Endothelial cell (in vitro differentiated cells): ENCODE data around the gene RFX1. TPM values are rescaled to one million over a fixed set of nuclear protein-coding genes. Genes with fewer than 3 reads are reported as not detected.
A peak's percentile ranks its signal among the peaks of the same experiment; 100 is the strongest.
"Not testable (repeated sequence)": the region's sequence is repeated elsewhere in the genome, so short reads cannot be mapped to it uniquely, and the experiment has no call there.

Experiments used
- DNase-seq: peaks from one replicate; pipeline ENCODE4 v3.0.0; 2021; ENCODE audit warnings: low spot score
- H3K27ac Mint-ChIP-seq: one replicate; pipeline ENCODE4 v1.8.0; 2021; ENCODE audit warnings: mixed read lengths, inconsistent platforms; ENCODE audit not compliant: unreplicated experiment
- H3K27me3 Mint-ChIP-seq: one replicate; pipeline ENCODE4 v1.8.0; 2021; ENCODE audit warnings: mild to moderate bottlenecking, moderate library complexity, mixed read lengths, inconsistent platforms; ENCODE audit not compliant: unreplicated experiment
- H3K36me3 Mint-ChIP-seq: one replicate; pipeline ENCODE4 v1.8.0; 2021; ENCODE audit warnings: mild to moderate bottlenecking, low read depth, mixed read lengths, inconsistent platforms; ENCODE audit not compliant: unreplicated experiment
- H3K4me1 Mint-ChIP-seq: one replicate; pipeline ENCODE4 v1.8.0; 2021; ENCODE audit warnings: mild to moderate bottlenecking, mixed read lengths, inconsistent platforms; ENCODE audit not compliant: unreplicated experiment
- H3K4me3 Mint-ChIP-seq: one replicate; pipeline ENCODE4 v1.8.0; 2021; ENCODE audit warnings: mild to moderate bottlenecking, mixed read lengths, inconsistent platforms; ENCODE audit not compliant: unreplicated experiment
- H3K9me3 Mint-ChIP-seq: one replicate; pipeline ENCODE4 v1.8.0; 2021; ENCODE audit warnings: mixed read lengths, inconsistent platforms; ENCODE audit not compliant: unreplicated experiment
- total RNA-seq: library from RNA; stranded (reverse); fragmentation: NEBNext Ultra II Directional; extraction: Animal tissue kit (Norgen Biotek cat#: 25700); gene quantifications from one replicate; pipeline ENCODE4 v1.2.1, GENCODE V29; 2021; ENCODE audit not compliant: unreplicated experiment
- TF ChIP-seq, protein P1 (sequence below): fragments of 200-600 bp; sonication (generic); IDR thresholded peaks from one replicate; pipeline ENCODE4 v1.5.0; 2021; ENCODE audit warnings: antibody characterized with exemption; ENCODE audit not compliant: unreplicated experiment

RFX1 gene
- total RNA-seq, 1 donor from 2014 or later: 16.2 TPM

DNA sequence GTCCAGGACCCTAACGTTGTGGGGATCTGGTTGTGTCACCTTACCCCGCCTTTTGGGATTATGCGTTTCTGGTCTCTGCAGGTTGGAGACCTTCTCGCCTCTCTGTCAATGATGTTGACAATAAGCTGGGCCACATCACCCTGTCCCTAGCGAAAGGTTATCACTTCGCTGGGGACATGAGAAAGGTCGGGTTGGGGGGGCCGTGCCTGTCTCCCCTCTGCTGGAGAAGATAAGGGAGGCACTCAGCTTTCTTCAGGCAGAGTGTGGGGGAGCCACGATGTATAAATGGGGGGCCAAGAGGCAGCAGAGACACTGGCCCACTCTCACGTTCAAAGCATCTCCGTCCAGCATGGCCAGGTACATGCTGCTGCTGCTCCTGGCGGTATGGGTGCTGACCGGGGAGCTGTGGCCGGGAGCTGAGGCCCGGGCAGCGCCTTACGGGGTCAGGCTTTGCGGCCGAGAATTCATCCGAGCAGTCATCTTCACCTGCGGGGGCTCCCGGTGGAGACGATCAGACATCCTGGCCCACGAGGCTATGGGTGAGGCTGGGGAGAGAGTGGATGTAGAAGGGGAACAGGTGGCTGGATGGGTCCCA, 21.8 kb upstream of the RFX1 start, which contains the start of gene RLN3:
TSS of gene RLN3 (plus strand) at position 293 of the 595 bp plus-strand sequence. CDS start at position 350, 57 bp downstream.
- DNase-seq: no peak
- no peak within 1 kb of the TSS for H3K4me3 Mint-ChIP-seq
- no peaks in the 10 kb centered on the region for H3K36me3 Mint-ChIP-seq
- H3K4me1 Mint-ChIP-seq: peaks cover 8% of the 10 kb centered on the region
- H3K27ac Mint-ChIP-seq: no peak within 1 kb of the TSS
- peaks cover 11% of the 10 kb centered on the region for H3K27me3 Mint-ChIP-seq
- TF ChIP-seq, protein P1, sequence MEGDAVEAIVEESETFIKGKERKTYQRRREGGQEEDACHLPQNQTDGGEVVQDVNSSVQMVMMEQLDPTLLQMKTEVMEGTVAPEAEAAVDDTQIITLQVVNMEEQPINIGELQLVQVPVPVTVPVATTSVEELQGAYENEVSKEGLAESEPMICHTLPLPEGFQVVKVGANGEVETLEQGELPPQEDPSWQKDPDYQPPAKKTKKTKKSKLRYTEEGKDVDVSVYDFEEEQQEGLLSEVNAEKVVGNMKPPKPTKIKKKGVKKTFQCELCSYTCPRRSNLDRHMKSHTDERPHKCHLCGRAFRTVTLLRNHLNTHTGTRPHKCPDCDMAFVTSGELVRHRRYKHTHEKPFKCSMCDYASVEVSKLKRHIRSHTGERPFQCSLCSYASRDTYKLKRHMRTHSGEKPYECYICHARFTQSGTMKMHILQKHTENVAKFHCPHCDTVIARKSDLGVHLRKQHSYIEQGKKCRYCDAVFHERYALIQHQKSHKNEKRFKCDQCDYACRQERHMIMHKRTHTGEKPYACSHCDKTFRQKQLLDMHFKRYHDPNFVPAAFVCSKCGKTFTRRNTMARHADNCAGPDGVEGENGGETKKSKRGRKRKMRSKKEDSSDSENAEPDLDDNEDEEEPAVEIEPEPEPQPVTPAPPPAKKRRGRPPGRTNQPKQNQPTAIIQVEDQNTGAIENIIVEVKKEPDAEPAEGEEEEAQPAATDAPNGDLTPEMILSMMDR: no peak
- no peaks in the 10 kb centered on the region for H3K9me3 Mint-ChIP-seq

GRCh38 chr19:14026652-14027192, 20.6 kb upstream of the RFX1 start:
- H3K4me3 Mint-ChIP-seq, H3K9me3 Mint-ChIP-seq, H3K27me3 Mint-ChIP-seq, DNase-seq, H3K36me3 Mint-ChIP-seq, H3K4me1 Mint-ChIP-seq, H3K27ac Mint-ChIP-seq: not testable (repeated sequence)

GRCh38 chr19:14023404-14024235, 17.5 kb upstream of the RFX1 start:
- no peaks in the 10 kb centered on the region for H3K36me3 Mint-ChIP-seq
- H3K4me1 Mint-ChIP-seq: peaks cover 5% of the 10 kb centered on the region
- peak; percentile 66 for DNase-seq
- H3K27ac Mint-ChIP-seq: peak overlapping the region; percentile 95
- TF ChIP-seq, protein P1: peak; percentile 55
- no peaks in the 10 kb centered on the region for H3K9me3 Mint-ChIP-seq
- H3K27me3 Mint-ChIP-seq: peaks cover 2% of the 10 kb centered on the region
- H3K4me3 Mint-ChIP-seq: peak overlapping the region; percentile 18

DNA sequence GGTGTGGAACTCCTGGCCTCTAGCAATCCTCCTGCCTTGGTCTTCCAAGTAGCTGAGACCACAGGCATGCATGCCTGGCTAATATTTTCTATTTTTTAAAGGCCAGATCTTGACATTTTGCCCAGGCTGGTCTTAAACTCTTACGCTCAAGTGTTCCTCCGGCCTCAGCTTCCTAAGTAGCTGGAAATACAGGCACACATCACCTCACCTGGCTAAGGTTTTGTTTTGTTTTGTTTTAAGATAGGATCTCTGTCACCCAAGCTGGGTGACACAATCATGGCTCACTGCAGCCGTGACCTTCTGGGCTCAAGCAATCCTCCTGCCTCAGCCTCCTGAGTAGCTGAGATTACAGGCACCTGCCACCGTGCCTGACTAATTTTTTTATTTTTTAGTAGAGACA, 16.3 kb upstream of the RFX1 start:
- TF ChIP-seq, protein P1: no peak
- no peak for DNase-seq
- Mint-ChIP-seq H3K9me3 (no peaks in the 10 kb centered on the region), H3K27me3 (peaks cover 5% of the 10 kb centered on the region), H3K36me3 (no peaks in the 10 kb centered on the region), H3K27ac (no peak overlapping the region), H3K4me1 (peaks cover 5% of the 10 kb centered on the region), H3K4me3 (no peak overlapping the region)

- Mint-ChIP-seq H3K4me1 (peaks cover 5% of the 10 kb centered on the region), H3K27ac (no peak overlapping the region), H3K27me3 (peaks cover 5% of the 10 kb centered on the region), H3K9me3 (no peaks in the 10 kb centered on the region), H3K36me3 (no peaks in the 10 kb centered on the region), H3K4me3 (no peak overlapping the region)
- TF ChIP-seq, protein P1: no peak
- DNase-seq: no peak
These were observed 15.4 kb upstream of the RFX1 start for GRCh38 chr19:14021474-14021873.

DNA sequence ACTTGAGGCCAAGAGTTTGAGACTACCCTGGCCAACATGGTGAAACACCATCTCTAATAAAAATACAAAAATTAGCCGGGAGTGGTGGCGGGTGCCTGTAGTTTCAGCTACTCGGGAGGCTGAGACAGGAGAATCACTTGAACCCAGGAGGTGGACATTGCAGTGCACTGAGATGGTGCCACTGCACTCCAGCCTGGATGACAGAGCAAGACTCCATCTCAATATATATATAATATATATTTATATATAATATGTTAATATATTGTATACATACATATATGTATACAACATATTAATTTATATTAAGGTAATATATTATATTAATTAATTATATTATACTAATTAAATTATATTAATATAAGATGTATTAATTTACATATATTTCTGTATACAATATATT, 13.6 kb upstream of the RFX1 start:
- not testable (repeated sequence) for H3K27ac Mint-ChIP-seq

More for the DNA sequence above, 13.6 kb upstream of the RFX1 start:
- not testable (repeated sequence) for H3K27me3 Mint-ChIP-seq, H3K4me1 Mint-ChIP-seq, DNase-seq, H3K36me3 Mint-ChIP-seq, H3K9me3 Mint-ChIP-seq, H3K4me3 Mint-ChIP-seq
